ENCODE results near the gene WNT8A. TPM values are rescaled to one million over a fixed set of nuclear protein-coding genes. Genes with fewer than 3 reads are reported as not detected.

The WNT8A gene
- total and polyA plus RNA-seq, 2 of the 4 experiments (the other 2 are of a cell fraction): not detected

- Histone ChIP-seq H3K4me2 (ENCODE audit: low read depth, low read length) (no peak overlapping the region), H3K36me3 (ENCODE audit: control insufficient read depth, insufficient read depth, low read length) (no peaks in the 10 kb centered on the region), H3K4me1 (ENCODE audit: control insufficient read depth, insufficient read depth, low read length) (no peaks in the 10 kb centered on the region; the same call in 1 of the 2 replicates), H3K9me1 (ENCODE audit: insufficient read depth, low read length) (no peaks in the 10 kb centered on the region), H3K27ac (ENCODE audit: insufficient read depth, low read length) (no peak overlapping the region), H3K4ac (ENCODE audit: low read depth, low read length) (no peak overlapping the region), H3K56ac (ENCODE audit: extremely low read depth, insufficient read depth, low read length) (no peak overlapping the region), H4K20me1 (ENCODE audit: insufficient read depth, low read length) (no peaks in the 10 kb centered on the region), H3K23ac (ENCODE audit: low read depth, low read length) (no peak overlapping the region), H3K18ac (ENCODE audit: low read depth, low read length) (no peak overlapping the region), H3K79me1 (ENCODE audit: low read depth in 1 of 2, low read length in 2 of 2) (peaks cover 0 to 2% of the 10 kb centered on the region in 2 experiments; a peak in 2 of 4 replicates), H2AK9ac (replicated peaks; ENCODE audit: low read depth, low read length, poor library complexity) (no peak overlapping the region), H4K8ac (ENCODE audit: low read depth in 2 of 2, low read length in 2 of 2) (no peak overlapping the region), H2AFZ (replicated peaks; ENCODE audit: low read length, poor library complexity) (no peak overlapping the region), H3K9ac (ENCODE audit: low read depth, low read length) (no peak overlapping the region), H3K14ac (replicated peaks; ENCODE audit: low read depth, low read length) (no peak overlapping the region), H2BK20ac (ENCODE audit: low read depth, low read length) (no peak overlapping the region), H2BK5ac (ENCODE audit: low read depth, low read length, poor library complexity, severe bottlenecking) (no peak overlapping the region), H2BK15ac (ENCODE audit: low read depth, low read length) (no peak overlapping the region), H4K5ac (ENCODE audit: low read depth, low read length) (no peak overlapping the region), H3K9me3 (ENCODE audit: control insufficient read depth, insufficient read depth, low read length) (no peaks in the 10 kb centered on the region), H4K91ac (ENCODE audit: insufficient read depth, low read depth, low read length) (no peak overlapping the region), H2AK5ac (ENCODE audit: low read depth, low read length) (no peak overlapping the region), H3K27me3 (ENCODE audit: control insufficient read depth, insufficient read depth, low read length) (no peaks in the 10 kb centered on the region), H3K4me3 (ENCODE audit: insufficient read depth, low read depth, low read length) (no peak overlapping the region), H2BK120ac (ENCODE audit: low read depth, low read length) (no peak overlapping the region)
- intact Hi-C loops (cut with micrococcal nuclease) (no loop called here), dilution Hi-C loops (cut with HindIII; ENCODE audit: low sequenced_read_pairs, unreplicated experiment) (no loop called here), in situ Hi-C loops (cut with MboI; ENCODE audit: low sequenced_read_pairs) (loop anchor here (10.0 to 25.0 kb wide), 2 partner anchors 98 to 284 kb away; partner anchors contain the start of genes HNRNPA0 and NME5)
- ChIA-PET POLR2A (ENCODE audit: unreplicated experiment) (no interaction called here), CTCF (interaction anchor here (0.6 to 2.5 kb wide), 3 partner anchors 30 to 95 kb away, joined by 3 to 6 read pairs (median 3); no protein-coding TSS in a partner anchor)
- DNase-seq: no peak
- BruUV-seq (replicated peaks): no TSS peak
- TF ChIP-seq RFX5 (IDR thresholded peaks at IDR 0.05; ENCODE audit: low read depth, low read length) (no peak), POLR2A (IDR thresholded peaks at IDR 0.05; ENCODE audit: low read depth, low read length) (no peak), RAD21 (IDR thresholded peaks at IDR 0.05; ENCODE audit: low read length) (no peak), CHD1 (IDR thresholded peaks at IDR 0.05; ENCODE audit: low read depth, low read length) (no peak), RCOR1 (IDR thresholded peaks at IDR 0.05; ENCODE audit: insufficient replicate concordance, low read length) (no peak), MAFK (IDR thresholded peaks at IDR 0.05; ENCODE audit: low read depth, low read length) (no peak), CEBPB (IDR thresholded peaks at IDR 0.05; ENCODE audit: low read depth, low read length) (no peak), MAZ (IDR thresholded peaks at IDR 0.05; ENCODE audit: borderline replicate concordance, low read depth, low read length) (no peak), USF2 (IDR thresholded peaks at IDR 0.05; ENCODE audit: low read depth, low read length) (no peak), SMC3 (IDR thresholded peaks at IDR 0.05; ENCODE audit: low read depth, low read length) (no peak), NFE2L2 (IDR thresholded peaks at IDR 0.05; ENCODE audit: low read depth, low read length) (no peak), BHLHE40 (IDR thresholded peaks at IDR 0.05; ENCODE audit: low read depth, low read length) (no peak), CTCF (conservative IDR thresholded peaks at IDR 0.05; ENCODE audit: low read depth, low read length) (no peak), FOS (IDR thresholded peaks at IDR 0.05; ENCODE audit: low read depth, low read length) (no peak), ELK1 (IDR thresholded peaks at IDR 0.05; ENCODE audit: borderline replicate concordance, low read depth, low read length) (no peak), MXI1 (IDR thresholded peaks at IDR 0.05; ENCODE audit: borderline replicate concordance, low read depth, low read length) (no peak)
- WGBS, 2 experiments (ENCODE audit: extremely low coverage in 2 of 2, insufficient read length in 1 of 2): no CpG with 5 or more reads among the region's 1 CpG
- ATAC-seq (ENCODE audit: low read depth): no peak
Observed at GRCh38 chr5:138038826-138039225, 45.0 kb upstream of the WNT8A start.
